Measurements from ENCODE around the gene PPP4R4.

- no peak for TF ChIP-seq GATA2 (IDR thresholded peaks at IDR 0.05; ENCODE audit: low read depth, low read length)
- TF ChIP-seq GATA3 (IDR thresholded peaks at IDR 0.05; ENCODE audit: low read depth, low read length) = no peak
Observed at GRCh38 chr14:94298130-94298529, 124.0 kb downstream of the PPP4R4 start.

Data from SH-SY5Y (cell line).